ENCODE measurements around the gene ARHGAP11A.

GRCh38 chr15:32687556-32687955, 72.3 kb downstream of the ARHGAP11A start:
- TF ChIP-seq BHLHE40 (IDR thresholded peaks at IDR 0.05; ENCODE audit: borderline replicate concordance in 1 of 2, low read depth in 2 of 2, low read length in 1 of 2) (no peak), ESRRA (IDR thresholded peaks at IDR 0.05; ENCODE audit: low read length) (no peak), EZH2 (IDR thresholded peaks at IDR 0.05; ENCODE audit: borderline replicate concordance, control insufficient read depth, low read depth, low read length) (no peak), EP300 (IDR thresholded peaks at IDR 0.05; ENCODE audit: borderline replicate concordance in 1 of 2, control insufficient read depth in 1 of 2, low read depth in 2 of 2, low read length in 2 of 2) (no peak), POLR2AphosphoS5 (IDR thresholded peaks at IDR 0.05; ENCODE audit: low read length) (no peak), RFX5 (IDR thresholded peaks at IDR 0.05; ENCODE audit: low read depth, low read length) (no peak), RCOR1 (conservative IDR thresholded peaks at IDR 0.05; ENCODE audit: low read depth, low read length) (no peak)
